HCT116 (cell line): ENCODE results near the gene P4HTM. TPM values are rescaled to one million over a fixed set of nuclear protein-coding genes. Genes with fewer than 3 reads are reported as not detected.

Experiments
- ATAC-seq: fragments of 200-7000 bp; cut with Tn5 transposase; 2 replicates; pipeline ENCODE4 v1.9.1; 2020; ENCODE audit warnings: mild to moderate bottlenecking, moderate library complexity
- BruUV-seq: library from RNA; stranded (reverse); fragments of 400-500 nt; replicated peaks from 2 replicates; lab custom pipeline; 2021; lab: Mats Ljungman, UMichigan
- CTCF ChIA-PET: fragments of 300-600 bp; sonication (Branson Sonifier 250); formaldehyde crosslinking; loops from one replicate; lab custom pipeline; 2021; ENCODE audit warnings: antibody characterized with exemption; lab: Charles Lee
- POLR2A ChIA-PET: fragments of 300-600, 350-600 bp; sonication (Branson Sonifier 250); formaldehyde crosslinking; loops from one replicate; lab custom pipeline; 2021; ENCODE audit warnings: antibody characterized with exemption; lab: Charles Lee
- RAD21 ChIA-PET, 2 experiments: fragments of 300-600 bp; sonication (Branson Sonifier 250); formaldehyde crosslinking; loops; one replicate each; lab custom pipeline; 2023; ENCODE audit warnings: low total read pairs in 2 of 2; ENCODE audit not compliant: uncharacterized antibody in 2 of 2, unreplicated experiment in 2 of 2, low non-redundant PET in 1 of 2; lab: Charles Lee
- DNase-seq: peaks from one replicate; pipeline ENCODE4 v3.0.0-alpha.2; 2010; ENCODE audit warnings: low read depth, low spot score
- H2AFZ ChIP-seq: fragments of 200-600 bp; shearing (Covaris generic), sonication (generic); 2 replicates; pipeline ENCODE4 v1.6.1; 2017; ENCODE audit warnings: low read depth, mixed run types, mixed read lengths, antibody characterized with exemption, low read length; ENCODE audit not compliant: poor library complexity, severe bottlenecking
- H3K27ac ChIP-seq: 2 replicates; pipeline ENCODE4 v1.5.1; 2012; ENCODE audit warnings: low read depth, low read length
- H3K27me3 ChIP-seq: fragments of 200-600 bp; sonication (generic); 2 replicates; pipeline ENCODE4 v1.6.1; 2016; ENCODE audit warnings: mixed run types, low read length, mixed read lengths; ENCODE audit not compliant: insufficient read depth
- H3K36me3 ChIP-seq, 2 experiments: fragments of 200-500 bp in 1 of 2; fragments of 200-600 bp in 1 of 2; sonication (Bioruptor generic) in 1 of 2; sonication (generic) in 1 of 2; 2 replicates each; pipeline versions ENCODE4 v1.5.1 to v1.6.1; 2014 to 2016; ENCODE audit warnings: low read length in 2 of 2, inconsistent platforms in 1 of 2, mixed read lengths in 1 of 2, mixed run types in 1 of 2; ENCODE audit not compliant: insufficient read depth in 2 of 2, control insufficient read depth in 1 of 2
- H3K4me1 ChIP-seq, 2 experiments: fragments of 200-600 bp in 1 of 2; sonication (generic) in 1 of 2; 2 replicates each; pipeline versions ENCODE4 v1.5.1 to v1.6.1; 2012 to 2017; ENCODE audit warnings: low read length in 2 of 2, inconsistent platforms in 1 of 2, mild to moderate bottlenecking in 1 of 2, mixed read lengths in 1 of 2, mixed run types in 1 of 2, moderate library complexity in 1 of 2; ENCODE audit not compliant: insufficient read depth in 2 of 2, control insufficient read depth in 1 of 2
- H3K4me2 ChIP-seq: fragments of 200-600 bp; sonication (generic); 2 replicates; pipeline ENCODE4 v1.6.1; 2017; ENCODE audit warnings: mixed run types, low read length, mixed read lengths
- H3K4me3 ChIP-seq, 2 experiments: fragments of 200-600 bp in 1 of 2; sonication (generic) in 1 of 2; replicated peaks in 1 of 2; 2 replicates each; pipeline ENCODE4 v1.5.1; 2011 to 2016; ENCODE audit warnings: low read length in 2 of 2, control low read depth in 1 of 2, low read depth in 1 of 2, mild to moderate bottlenecking in 1 of 2, mixed read lengths in 1 of 2, mixed run types in 1 of 2
- H3K79me2 ChIP-seq: fragments of 200-600 bp; sonication (generic); 2 replicates; pipeline ENCODE4 v1.6.1; 2017; ENCODE audit warnings: mild to moderate bottlenecking, mixed run types, low read length, moderate library complexity, mixed read lengths; ENCODE audit not compliant: insufficient read depth
- H3K9ac ChIP-seq: fragments of 200-600 bp; sonication (generic); 2 replicates; pipeline ENCODE4 v1.6.1; 2016; ENCODE audit warnings: low read length, mixed read lengths
- H3K9me2 ChIP-seq: fragments of 200-600 bp; sonication (generic), shearing (Covaris generic); 2 replicates; pipeline ENCODE4 v1.6.1; 2017; ENCODE audit warnings: mixed run types, mild to moderate bottlenecking, moderate library complexity; ENCODE audit not compliant: insufficient read depth
- H3K9me3 ChIP-seq, 2 experiments: fragments of 200-500 bp in 1 of 2; fragments of 200-600 bp in 1 of 2; sonication (Bioruptor generic) in 1 of 2; sonication (generic) in 1 of 2; 2 replicates each; pipeline ENCODE4 v1.6.1; 2014 to 2017; ENCODE audit warnings: low read length in 2 of 2, mixed read lengths in 2 of 2, inconsistent platforms in 1 of 2, low read depth in 1 of 2, mild to moderate bottlenecking in 1 of 2, mixed run types in 1 of 2, moderate library complexity in 1 of 2; ENCODE audit not compliant: control insufficient read depth in 1 of 2, insufficient read depth in 1 of 2
- H4K20me1 ChIP-seq: fragments of 200-600 bp; sonication (generic), shearing (Covaris generic); 2 replicates; pipeline ENCODE4 v1.6.1; 2017; ENCODE audit warnings: mixed run types, mild to moderate bottlenecking, moderate library complexity; ENCODE audit not compliant: insufficient read depth
- ATF3 ChIP-seq: IDR thresholded peaks from 2 replicates; pipeline ENCODE4 v1.6.1; 2012
- EGR1 ChIP-seq: IDR thresholded peaks from 2 replicates; pipeline ENCODE4 v1.6.1; 2012; ENCODE audit warnings: low read depth
- POLR2A ChIP-seq: IDR thresholded peaks from 2 replicates; pipeline ENCODE4 v1.7.0; 2011; ENCODE audit warnings: borderline replicate concordance; ENCODE audit not compliant: insufficient read depth, insufficient read length; ENCODE audit errors: extremely low read depth
- POLR2AphosphoS5 ChIP-seq: IDR thresholded peaks from 2 replicates; pipeline ENCODE4 v1.6.1; 2011; ENCODE audit warnings: mild to moderate bottlenecking, low read depth, low read length, moderate library complexity
- REST ChIP-seq: IDR thresholded peaks from 2 replicates; pipeline ENCODE4 v1.6.1; 2012; ENCODE audit warnings: low read depth
- SP1 ChIP-seq: IDR thresholded peaks from 2 replicates; pipeline ENCODE4 v1.6.1; 2012; ENCODE audit warnings: low read depth
- SRF ChIP-seq: IDR thresholded peaks from 2 replicates; pipeline ENCODE4 v1.6.1; 2012; ENCODE audit warnings: low read depth
- ZFX ChIP-seq: fragments of 450-650 bp; IDR thresholded peaks from 2 replicates; pipeline ENCODE4 v1.6.1; 2017
- ZNF274 ChIP-seq: fragments of 200-500 bp; sonication (Bioruptor generic); IDR thresholded peaks from 2 replicates; pipeline ENCODE4 v1.6.1; 2014; ENCODE audit warnings: mild to moderate bottlenecking, low read depth, low read length, inconsistent platforms
- intact Hi-C: fragments of 100-400 bp; cut with micrococcal nuclease; formaldehyde crosslinking; loops from 2 replicates; pipeline ENCODE4 v1.10.0; 2022
- total RNA-seq: library from RNA; stranded (reverse); gene quantifications from one replicate; pipeline ENCODE4 v1.2.1, GENCODE V29; 2021; ENCODE audit not compliant: unreplicated experiment

Gene P4HTM
- total RNA-seq, 1 experiment from 2014 or later = 60.5 TPM

- no peaks in the 10 kb centered on the region for H3K27me3 ChIP-seq
- peaks cover 3 to 6% of the 10 kb centered on the region in 2 experiments; a peak in 2 of 4 replicates for H3K36me3 ChIP-seq
- H4K20me1 ChIP-seq = no peaks in the 10 kb centered on the region
- no peaks in the 10 kb centered on the region for H3K9me3 ChIP-seq
- RAD21 ChIA-PET = no interaction called here
- DNase-seq (no peak), ATAC-seq (no peak)
- H3K9me2 ChIP-seq = no peaks in the 10 kb centered on the region
- CTCF ChIA-PET = interaction anchor here (1.4 kb wide), 1 partner anchor 9 kb away, joined by 5 read pairs; no protein-coding TSS in a partner anchor
- BruUV-seq = no TSS peak
- H3K9ac ChIP-seq = no peak overlapping the region
- intact Hi-C loops = no loop called here
- no peak overlapping the region for H3K4me2 ChIP-seq
- POLR2A ChIA-PET = no interaction called here
- H3K27ac ChIP-seq = no peak overlapping the region
- no peak for TF ChIP-seq ZFX
- no peak for TF ChIP-seq ZNF274
- no peak for TF ChIP-seq REST
- TF ChIP-seq EGR1 = no peak
- no peak for TF ChIP-seq ATF3
- TF ChIP-seq SP1 = no peak
- TF ChIP-seq POLR2A = no peak
- TF ChIP-seq POLR2AphosphoS5 = no peak
- no peak for TF ChIP-seq SRF
- TF ChIP-seq, all 23 proteins: peak for 0
- peaks cover 28% of the 10 kb centered on the region for H3K79me2 ChIP-seq
- H3K4me1 ChIP-seq = peaks cover 1 to 2% of the 10 kb centered on the region in 2 experiments; a peak in 3 of 4 replicates
- H2AFZ ChIP-seq = no peak overlapping the region
- H3K4me3 ChIP-seq = no peak overlapping the region
Measured at GRCh38 chr3:48996640-48997039, 6.6 kb downstream of the P4HTM start.
